Activated naive CD8-positive, alpha-beta T cell treated with anti-CD3 and anti-CD28 coated beads, Interleukin-2, amount 10 ng/mL, durations not matched to agents 7 days and 5 days (primary cell): ENCODE data around the gene POLR1A. TPM values are rescaled to one million over a fixed set of nuclear protein-coding genes. Genes with fewer than 3 reads are reported as not detected.

Experiments used
- ATAC-seq: fragments of 150-1000 bp; cut with Tn5 transposase; one replicate; pipeline ENCODE4 v1.10.0; 2021; ENCODE audit warnings: low read depth, moderate library complexity
- POLR2A ChIA-PET: fragments of 350-600 bp; sonication (Branson Sonifier 250); formaldehyde crosslinking; loops from one replicate; lab custom pipeline; 2021; ENCODE audit warnings: antibody characterized with exemption; lab: Charles Lee
- DNase-seq: peaks from one replicate; pipeline ENCODE4 v3.0.0; 2021
- H3K27ac Mint-ChIP-seq: one replicate; pipeline ENCODE4 v1.8.0; 2022; ENCODE audit warnings: mild to moderate bottlenecking, mixed read lengths
- H3K27me3 Mint-ChIP-seq: one replicate; pipeline ENCODE4 v1.8.0; 2022; ENCODE audit warnings: mild to moderate bottlenecking, moderate library complexity, mixed read lengths
- H3K36me3 Mint-ChIP-seq: one replicate; pipeline ENCODE4 v1.8.0; 2021; ENCODE audit warnings: mild to moderate bottlenecking, mixed read lengths
- H3K4me1 Mint-ChIP-seq: one replicate; pipeline ENCODE4 v1.8.0; 2021; ENCODE audit warnings: mixed read lengths
- H3K4me3 Mint-ChIP-seq: one replicate; pipeline ENCODE4 v1.8.0; 2022; ENCODE audit warnings: mild to moderate bottlenecking, moderate library complexity, mixed read lengths
- H3K9me3 Mint-ChIP-seq: one replicate; pipeline ENCODE4 v1.8.0; 2021; ENCODE audit warnings: mixed read lengths
- total RNA-seq, 2 experiments: library from RNA; stranded (reverse); gene quantifications; one replicate each; pipeline ENCODE4 v1.2.3, GENCODE V29; 2021

POLR1A gene
- 10 to 100 TPM; 27.3 to 29.5 TPM for total RNA-seq

- H3K27ac Mint-ChIP-seq: peak within 1 kb of the TSS; percentile 98
- H3K36me3 Mint-ChIP-seq: peaks cover 28% of the 10 kb centered on the region
- H3K9me3 Mint-ChIP-seq: peaks cover 2% of the 10 kb centered on the region
- POLR2A ChIA-PET: interaction anchor here (0.9 to 1.9 kb wide), 12 partner anchors 14 to 336 kb away, joined by 3 to 8 read pairs (median 4); partner anchors contain the start of genes IMMT, KDM3A and MRPL35
- peak; percentile 83 for ATAC-seq
- peaks cover 45% of the 10 kb centered on the region for H3K4me1 Mint-ChIP-seq
- no peaks in the 10 kb centered on the region for H3K27me3 Mint-ChIP-seq
- peak within 1 kb of the TSS; percentile 89 for H3K4me3 Mint-ChIP-seq
- DNase-seq: peak; percentile 84
Measured at GRCh38 chr2:86105252-86105968, at the start of gene POLR1A. Gene POLR1A, minus strand, starts transcription at chr2:86105886. Its CDS starts 110 bp downstream, at chr2:86105776.

- Mint-ChIP-seq H3K4me1 (peaks cover 3% of the 10 kb centered on the region), H3K27ac (no peak overlapping the region), H3K27me3 (no peaks in the 10 kb centered on the region), H3K36me3 (peaks cover 29% of the 10 kb centered on the region), H3K9me3 (no peaks in the 10 kb centered on the region), H3K4me3 (no peak overlapping the region)
- POLR2A ChIA-PET: interaction anchor here (0.7 to 1.1 kb wide), 2 partner anchors 34 to 206 kb away, joined by 4 read pairs; no protein-coding TSS in a partner anchor
- DNase-seq (no peak), ATAC-seq (no peak)
Measured at GRCh38 chr2:86150502-86150901, 44.8 kb upstream of the POLR1A start.

GRCh38 chr2:86147793-86148192 is 42.1 kb upstream of the POLR1A start:
- no peaks in the 10 kb centered on the region for H3K9me3 Mint-ChIP-seq
- POLR2A ChIA-PET: interaction anchor here (1.6 kb wide), 1 partner anchor 41 kb away, joined by 4 read pairs; the partner anchor contains the start of genes POLR1A and PTCD3
- no peak for DNase-seq
- H3K4me3 Mint-ChIP-seq: no peak overlapping the region
- no peaks in the 10 kb centered on the region for H3K27me3 Mint-ChIP-seq
- peaks cover 3% of the 10 kb centered on the region for H3K4me1 Mint-ChIP-seq
- no peak overlapping the region for H3K27ac Mint-ChIP-seq
- H3K36me3 Mint-ChIP-seq: peaks cover 38% of the 10 kb centered on the region
- ATAC-seq: no peak

DNA sequence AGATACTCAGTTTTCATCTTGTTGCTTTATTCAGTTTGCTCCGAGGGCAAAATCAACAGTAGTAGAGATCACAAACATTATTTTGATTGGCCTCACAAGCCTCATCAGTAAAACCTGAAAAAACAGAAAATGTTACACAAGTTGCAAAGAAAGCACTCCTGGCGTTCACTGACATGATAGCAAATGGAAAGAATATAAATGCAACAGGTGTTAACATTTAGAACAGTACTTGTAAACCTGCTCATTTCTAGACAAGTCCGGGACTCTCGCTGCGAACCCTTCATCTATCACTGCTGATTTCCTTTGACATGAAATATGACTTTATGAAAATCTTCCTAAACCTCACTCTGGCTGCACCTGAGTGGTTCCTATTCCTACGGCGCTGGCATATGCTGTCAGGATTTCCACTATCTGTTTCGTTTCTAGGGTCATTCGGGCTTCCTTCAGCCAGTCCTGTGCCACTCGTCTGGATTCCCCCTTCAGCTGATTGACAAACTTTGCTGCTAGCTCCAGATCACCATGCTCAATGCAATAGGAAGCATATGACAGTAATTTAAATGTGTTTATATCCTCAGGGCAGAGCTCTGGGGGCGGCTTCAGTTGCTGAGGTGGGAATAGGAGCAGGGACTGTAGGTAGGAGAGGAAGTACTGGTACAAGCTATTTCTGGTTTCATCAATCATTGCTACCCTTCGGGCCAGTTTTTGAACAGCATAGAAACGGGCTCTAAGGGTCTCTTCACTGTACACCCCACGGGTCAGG is 38.4 kb upstream of the POLR1A start:
- Mint-ChIP-seq H3K9me3 (no peaks in the 10 kb centered on the region), H3K4me1 (peaks cover 4% of the 10 kb centered on the region), H3K27ac (no peak overlapping the region), H3K27me3 (no peaks in the 10 kb centered on the region), H3K4me3 (no peak overlapping the region), H3K36me3 (peaks cover 34% of the 10 kb centered on the region)
- ATAC-seq (no peak), DNase-seq (no peak)
- POLR2A ChIA-PET: no interaction called here

DNA sequence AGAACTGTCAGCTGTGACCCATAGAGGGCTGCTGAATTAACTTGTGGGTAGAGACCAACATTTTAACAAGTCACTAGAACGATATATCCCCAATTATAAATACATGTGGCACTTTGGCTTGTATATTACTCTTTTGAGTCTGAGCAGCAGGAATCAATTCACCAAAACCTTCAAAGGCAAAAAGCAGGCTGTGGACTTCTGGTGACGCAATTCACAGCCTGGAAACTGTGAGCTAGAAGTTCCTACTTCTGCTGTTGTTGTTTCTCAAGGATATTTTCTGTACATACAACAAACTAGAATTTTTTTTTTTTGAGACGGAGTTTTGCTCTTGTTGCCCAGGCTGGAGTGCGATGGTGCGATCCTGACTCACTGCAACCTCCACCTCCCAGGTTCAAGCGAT is 37.6 kb upstream of the POLR1A start:
- Mint-ChIP-seq H3K27me3 (no peaks in the 10 kb centered on the region), H3K9me3 (no peaks in the 10 kb centered on the region), H3K4me3 (no peak overlapping the region), H3K4me1 (peaks cover 4% of the 10 kb centered on the region), H3K36me3 (peaks cover 36% of the 10 kb centered on the region), H3K27ac (no peak overlapping the region)
- no peak for DNase-seq
- no peak for ATAC-seq
- POLR2A ChIA-PET: interaction anchor here (0.7 kb wide), 1 partner anchor 33 kb away, joined by 3 read pairs; no protein-coding TSS in a partner anchor

DNA sequence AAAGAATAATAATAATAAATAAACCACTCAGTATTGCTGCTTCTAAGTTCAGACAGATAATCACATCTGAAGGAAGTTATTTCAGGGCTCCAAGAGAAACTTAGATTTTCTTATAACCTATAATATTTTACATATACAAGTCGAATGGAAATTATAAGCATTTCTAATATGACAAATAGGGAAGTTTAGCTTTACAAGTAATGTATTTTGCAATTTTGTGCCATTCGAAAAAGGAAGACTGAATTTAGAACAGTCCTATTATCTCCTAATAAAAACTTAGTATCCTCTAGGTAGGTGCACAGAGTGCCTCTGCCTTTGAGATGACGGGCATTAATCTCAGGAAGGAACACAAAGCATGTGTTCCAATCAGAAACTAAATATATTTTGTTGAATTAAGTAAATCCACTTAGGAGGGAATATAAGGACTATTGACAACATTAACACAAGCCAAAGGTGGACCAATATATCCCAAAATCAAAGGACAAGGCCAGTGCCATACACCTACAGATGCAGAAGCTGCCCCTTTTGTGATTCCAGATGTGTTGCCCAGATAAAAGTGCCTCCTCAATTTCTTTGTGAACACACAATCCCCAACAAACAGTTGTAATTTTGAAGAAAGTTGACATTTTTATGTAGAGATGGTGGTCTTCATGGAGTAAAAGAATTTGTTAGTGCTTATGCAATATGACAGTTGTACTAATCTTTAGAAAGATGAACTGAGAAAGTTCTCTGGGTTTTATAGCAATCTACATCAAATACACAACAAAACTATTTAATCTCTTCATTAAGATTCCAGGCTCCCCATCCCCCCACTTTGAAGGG is 37.0 kb upstream of the POLR1A start:
- DNase-seq (no peak), ATAC-seq (no peak)
- POLR2A ChIA-PET: interaction anchor here (0.7 kb wide), 1 partner anchor 33 kb away, joined by 3 read pairs; no protein-coding TSS in a partner anchor
- H3K27ac Mint-ChIP-seq: no peak overlapping the region
- H3K36me3 Mint-ChIP-seq: peaks cover 37% of the 10 kb centered on the region
- H3K27me3 Mint-ChIP-seq: no peaks in the 10 kb centered on the region
- peaks cover 3% of the 10 kb centered on the region for H3K4me1 Mint-ChIP-seq
- H3K9me3 Mint-ChIP-seq: no peaks in the 10 kb centered on the region
- no peak overlapping the region for H3K4me3 Mint-ChIP-seq

DNA sequence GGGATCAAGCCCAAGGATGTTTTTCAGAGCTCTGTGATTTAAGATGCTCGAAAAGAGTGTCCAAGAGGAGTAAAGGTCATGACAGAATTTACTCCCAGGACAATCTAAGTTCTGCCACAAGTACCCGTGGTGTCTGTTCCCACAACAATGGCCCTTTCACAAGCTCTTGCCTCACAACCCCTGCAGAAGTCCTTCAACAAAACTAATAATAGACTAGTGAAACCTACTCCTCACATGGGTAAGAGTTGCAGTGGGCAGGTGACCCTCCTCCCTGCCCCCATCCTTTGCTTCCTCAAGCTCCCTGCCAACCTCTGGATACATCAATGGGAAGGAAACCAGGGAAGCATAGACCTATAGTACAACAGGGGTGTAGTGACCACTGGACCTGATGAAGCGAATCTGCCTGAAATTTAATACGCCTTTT is 35.3 kb upstream of the POLR1A start:
- Mint-ChIP-seq H3K9me3 (no peaks in the 10 kb centered on the region), H3K27ac (peak overlapping the region; percentile 3), H3K4me1 (peaks cover 2% of the 10 kb centered on the region), H3K36me3 (peaks cover 47% of the 10 kb centered on the region), H3K4me3 (no peak overlapping the region), H3K27me3 (no peaks in the 10 kb centered on the region)
- ATAC-seq (no peak), DNase-seq (no peak)
- POLR2A ChIA-PET: interaction anchor here (0.6 to 0.9 kb wide), 2 partner anchors 13 to 27 kb away, joined by 3 read pairs; no protein-coding TSS in a partner anchor

- ATAC-seq (no peak), DNase-seq (no peak)
- POLR2A ChIA-PET: no interaction called here
- no peaks in the 10 kb centered on the region for H3K27me3 Mint-ChIP-seq
- no peak overlapping the region for H3K4me3 Mint-ChIP-seq
- H3K27ac Mint-ChIP-seq: peak overlapping the region; percentile 48
- peaks cover 2% of the 10 kb centered on the region for H3K4me1 Mint-ChIP-seq
- H3K36me3 Mint-ChIP-seq: peaks cover 51% of the 10 kb centered on the region
- no peaks in the 10 kb centered on the region for H3K9me3 Mint-ChIP-seq
Measured at GRCh38 chr2:86139981-86140380, 34.3 kb upstream of the POLR1A start.

DNA sequence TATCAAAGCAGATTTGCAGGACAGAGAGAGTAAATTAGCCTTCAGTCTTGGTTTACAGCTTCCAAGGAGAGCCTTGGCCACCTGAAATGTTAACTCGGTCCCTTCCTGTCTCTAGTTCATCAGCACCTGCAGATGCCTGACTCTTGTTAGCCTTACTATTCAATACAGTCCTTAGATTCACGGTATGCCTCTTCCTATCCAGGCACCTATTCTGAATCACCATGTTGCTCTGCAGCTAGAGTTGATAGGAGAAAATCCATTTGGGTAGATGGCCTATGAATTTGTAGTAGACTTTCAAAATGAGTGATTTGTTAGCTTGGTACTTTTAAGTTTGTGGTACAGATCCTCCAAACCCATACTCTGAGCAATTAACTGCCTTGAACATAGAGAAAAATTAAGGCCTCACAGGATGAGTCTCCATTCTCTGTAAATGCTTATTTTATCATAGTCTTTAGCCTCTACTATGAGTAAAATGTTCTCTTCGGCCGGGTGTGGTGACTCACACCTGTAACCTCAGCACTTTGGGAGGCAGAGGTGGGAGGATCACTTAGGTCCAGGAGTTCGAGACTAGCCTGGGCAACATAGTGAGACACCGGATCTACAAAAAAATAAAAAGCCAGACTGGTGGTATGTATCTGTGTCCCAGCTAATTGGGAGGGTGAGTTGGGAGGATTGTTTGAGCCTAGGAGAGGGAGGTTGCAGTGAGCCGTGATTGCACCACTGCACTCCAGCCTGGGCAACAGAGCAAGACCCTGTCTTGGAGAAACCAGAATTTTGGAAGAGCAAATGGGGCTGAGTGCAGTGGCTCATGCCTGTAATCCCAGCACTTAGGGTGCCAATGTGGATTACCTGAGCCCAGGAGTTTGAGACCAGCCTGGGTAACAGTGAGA is 33.3 kb upstream of the POLR1A start:
- peaks cover 2% of the 10 kb centered on the region for H3K4me1 Mint-ChIP-seq
- ATAC-seq (peak; percentile 23), DNase-seq (no peak)
- no peaks in the 10 kb centered on the region for H3K27me3 Mint-ChIP-seq
- H3K36me3 Mint-ChIP-seq: peaks cover 52% of the 10 kb centered on the region
- no peak overlapping the region for H3K27ac Mint-ChIP-seq
- H3K9me3 Mint-ChIP-seq: no peaks in the 10 kb centered on the region
- POLR2A ChIA-PET: interaction anchor here (0.7 kb wide), 1 partner anchor 16 kb away, joined by 3 read pairs; no protein-coding TSS in a partner anchor
- no peak overlapping the region for H3K4me3 Mint-ChIP-seq

- Mint-ChIP-seq H3K27ac (no peak overlapping the region), H3K4me1 (peaks cover 2% of the 10 kb centered on the region), H3K4me3 (no peak overlapping the region), H3K9me3 (no peaks in the 10 kb centered on the region), H3K27me3 (no peaks in the 10 kb centered on the region), H3K36me3 (peaks cover 59% of the 10 kb centered on the region)
- DNase-seq: no peak
- no peak for ATAC-seq
- POLR2A ChIA-PET: interaction anchor here (0.6 to 1.2 kb wide), 2 partner anchors 16 to 42 kb away, joined by 3 to 4 read pairs; no protein-coding TSS in a partner anchor
Measured at GRCh38 chr2:86136141-86136540, 30.5 kb upstream of the POLR1A start.

GRCh38 chr2:86135653-86136052 is 30.0 kb upstream of the POLR1A start:
- Mint-ChIP-seq H3K4me1 (peaks cover 2% of the 10 kb centered on the region), H3K27me3 (no peaks in the 10 kb centered on the region), H3K27ac (no peak overlapping the region), H3K9me3 (no peaks in the 10 kb centered on the region), H3K4me3 (no peak overlapping the region), H3K36me3 (peaks cover 62% of the 10 kb centered on the region)
- ATAC-seq (no peak), DNase-seq (no peak)
- POLR2A ChIA-PET: interaction anchor here (1.2 kb wide), 1 partner anchor 16 kb away, joined by 3 read pairs; no protein-coding TSS in a partner anchor

GRCh38 chr2:86134709-86135108 is 29.0 kb upstream of the POLR1A start:
- no peak overlapping the region for H3K4me3 Mint-ChIP-seq
- H3K27ac Mint-ChIP-seq: no peak overlapping the region
- ATAC-seq: no peak

More at GRCh38 chr2:86134709-86135108, 29.0 kb upstream of the POLR1A start:
- peaks cover 2% of the 10 kb centered on the region for H3K4me1 Mint-ChIP-seq
- no peaks in the 10 kb centered on the region for H3K9me3 Mint-ChIP-seq
- H3K36me3 Mint-ChIP-seq: peaks cover 66% of the 10 kb centered on the region
- DNase-seq: no peak
- POLR2A ChIA-PET: no interaction called here
- H3K27me3 Mint-ChIP-seq: no peaks in the 10 kb centered on the region
